ENCODE measurements around the gene CD44.

Gene CD44

DNA sequence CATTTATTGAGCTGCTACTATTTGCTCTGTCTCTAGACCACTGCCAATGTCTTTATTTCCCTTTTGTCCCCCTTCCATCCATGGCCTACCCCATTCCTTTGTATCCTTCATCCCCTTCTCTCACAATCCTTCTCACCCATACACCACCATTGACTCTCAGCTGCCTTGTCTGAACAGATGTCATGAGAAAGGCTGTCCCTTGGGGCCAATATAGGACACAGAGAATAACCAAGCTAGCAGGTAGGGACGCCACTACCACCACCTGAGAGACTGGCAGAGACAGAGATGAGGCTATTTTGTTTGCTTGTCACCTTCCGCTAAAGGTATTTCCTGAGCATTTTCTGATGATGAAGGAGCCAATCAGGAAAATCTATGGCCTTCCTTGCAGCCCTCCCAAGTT lies 138.9 kb downstream of the CD44 start:
- Histone ChIP-seq H3K27me3 (ENCODE audit: insufficient read depth, low read length, poor library complexity) (no peaks in the 10 kb centered on the region), H3K4me3 (ENCODE audit: low read depth in 1 of 2, low read length in 2 of 2) (no peak overlapping the region)
- ATAC-seq (ENCODE audit: insufficient read depth, low read depth), result no peak

DNA sequence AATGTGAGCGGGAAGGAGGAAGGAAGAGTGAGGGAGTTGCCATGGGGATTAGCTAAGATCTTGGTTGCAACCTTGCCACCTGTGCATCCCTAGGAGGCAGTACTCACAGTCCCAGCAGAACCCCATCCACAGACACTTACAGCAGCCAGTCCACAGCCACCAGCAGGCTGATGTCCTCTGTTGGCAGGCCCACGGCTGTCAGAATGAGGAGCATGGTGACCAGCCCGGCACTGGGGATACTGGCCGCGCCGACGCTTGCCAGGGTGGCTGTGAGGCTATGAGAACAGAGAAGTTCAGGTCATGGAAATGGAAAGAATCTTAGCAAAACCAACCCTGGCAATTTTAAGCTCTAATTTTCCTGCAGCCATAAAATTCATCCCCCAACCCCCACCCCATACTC lies 141.8 kb downstream of the CD44 start:
- no peak overlapping the region for H3K4me2 ChIP-seq (ENCODE audit: insufficient read depth, low read length)
- no peak for ATAC-seq (ENCODE audit: insufficient read depth, low read depth)
- no peaks in the 10 kb centered on the region for H3K79me2 ChIP-seq (ENCODE audit: insufficient read depth, low read length)
- no peak overlapping the region for H3K9ac ChIP-seq (ENCODE audit: low read depth, low read length)
- H3K4me1 ChIP-seq (ENCODE audit: insufficient read depth, low read length), result no peaks in the 10 kb centered on the region
- no peak overlapping the region for H3K27ac ChIP-seq (ENCODE audit: low read length)
- H3K4me3 ChIP-seq (ENCODE audit: low read depth in 1 of 2, low read length in 2 of 2), result no peak overlapping the region
- DNase-seq, result no peak
- H2AFZ ChIP-seq (ENCODE audit: low read depth, low read length), result no peak overlapping the region
- no peaks in the 10 kb centered on the region for H3K36me3 ChIP-seq (ENCODE audit: insufficient read depth, low read length)
- H3K27me3 ChIP-seq (ENCODE audit: insufficient read depth, low read length, poor library complexity), result no peaks in the 10 kb centered on the region
- H3K9me3 ChIP-seq (ENCODE audit: insufficient read depth, low read length, severe bottlenecking), result no peaks in the 10 kb centered on the region
- H4K20me1 ChIP-seq (ENCODE audit: insufficient read depth, low read length), result no peaks in the 10 kb centered on the region
- TF ChIP-seq, protein P1, sequence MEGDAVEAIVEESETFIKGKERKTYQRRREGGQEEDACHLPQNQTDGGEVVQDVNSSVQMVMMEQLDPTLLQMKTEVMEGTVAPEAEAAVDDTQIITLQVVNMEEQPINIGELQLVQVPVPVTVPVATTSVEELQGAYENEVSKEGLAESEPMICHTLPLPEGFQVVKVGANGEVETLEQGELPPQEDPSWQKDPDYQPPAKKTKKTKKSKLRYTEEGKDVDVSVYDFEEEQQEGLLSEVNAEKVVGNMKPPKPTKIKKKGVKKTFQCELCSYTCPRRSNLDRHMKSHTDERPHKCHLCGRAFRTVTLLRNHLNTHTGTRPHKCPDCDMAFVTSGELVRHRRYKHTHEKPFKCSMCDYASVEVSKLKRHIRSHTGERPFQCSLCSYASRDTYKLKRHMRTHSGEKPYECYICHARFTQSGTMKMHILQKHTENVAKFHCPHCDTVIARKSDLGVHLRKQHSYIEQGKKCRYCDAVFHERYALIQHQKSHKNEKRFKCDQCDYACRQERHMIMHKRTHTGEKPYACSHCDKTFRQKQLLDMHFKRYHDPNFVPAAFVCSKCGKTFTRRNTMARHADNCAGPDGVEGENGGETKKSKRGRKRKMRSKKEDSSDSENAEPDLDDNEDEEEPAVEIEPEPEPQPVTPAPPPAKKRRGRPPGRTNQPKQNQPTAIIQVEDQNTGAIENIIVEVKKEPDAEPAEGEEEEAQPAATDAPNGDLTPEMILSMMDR (IDR thresholded peaks at IDR 0.05; ENCODE audit: borderline replicate concordance, extremely low read depth, low read length, poor library complexity, severe bottlenecking), result no peak
- no peak for TF ChIP-seq EZH2 (IDR thresholded peaks at IDR 0.05; ENCODE audit: borderline replicate concordance, low read depth, low read length, severe bottlenecking)

More for the DNA sequence above, 138.9 kb downstream of the CD44 start:
- no peaks in the 10 kb centered on the region for H3K79me2 ChIP-seq (ENCODE audit: insufficient read depth, low read length)
- H3K36me3 ChIP-seq (ENCODE audit: insufficient read depth, low read length), result no peaks in the 10 kb centered on the region
- H3K4me2 ChIP-seq (ENCODE audit: insufficient read depth, low read length), result no peak overlapping the region
- no peak overlapping the region for H3K9ac ChIP-seq (ENCODE audit: low read depth, low read length)
- H3K4me1 ChIP-seq (ENCODE audit: insufficient read depth, low read length), result no peaks in the 10 kb centered on the region
- H4K20me1 ChIP-seq (ENCODE audit: insufficient read depth, low read length), result no peaks in the 10 kb centered on the region
- TF ChIP-seq, protein P1 (IDR thresholded peaks at IDR 0.05; ENCODE audit: borderline replicate concordance, extremely low read depth, low read length, poor library complexity, severe bottlenecking), result no peak
- TF ChIP-seq EZH2 (IDR thresholded peaks at IDR 0.05; ENCODE audit: borderline replicate concordance, low read depth, low read length, severe bottlenecking), result no peak
- H3K9me3 ChIP-seq (ENCODE audit: insufficient read depth, low read length, severe bottlenecking), result no peaks in the 10 kb centered on the region
- DNase-seq, result no peak
- no peak overlapping the region for H3K27ac ChIP-seq (ENCODE audit: low read length)
- no peak overlapping the region for H2AFZ ChIP-seq (ENCODE audit: low read depth, low read length)

DNA sequence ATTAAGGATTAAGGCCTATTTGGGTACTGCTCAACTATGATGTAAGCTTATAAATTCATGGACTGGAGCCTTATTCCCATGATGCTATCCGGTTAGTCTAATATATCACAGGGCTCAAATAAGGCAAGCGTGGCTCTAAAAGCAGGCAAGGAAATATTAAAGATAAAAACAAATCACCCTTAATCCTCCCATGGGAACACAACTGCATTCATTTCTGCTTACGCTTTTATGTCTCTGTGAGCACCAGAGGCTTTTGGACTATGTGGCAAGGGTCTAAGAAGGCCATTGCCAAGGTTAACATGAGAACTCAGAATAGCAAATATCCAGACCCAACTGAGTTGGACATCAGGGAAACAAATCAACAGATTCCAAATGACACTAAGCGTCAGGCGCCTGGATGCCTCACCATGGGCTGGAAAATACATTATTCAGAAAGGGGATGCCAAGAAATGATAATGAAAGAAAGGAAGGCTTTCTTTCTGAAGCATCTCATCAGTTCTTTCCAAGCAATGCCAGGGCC lies 142.3 kb downstream of the CD44 start:
- Histone ChIP-seq H3K4me3 (ENCODE audit: low read depth in 1 of 2, low read length in 2 of 2) (no peak overlapping the region), H2AFZ (ENCODE audit: low read depth, low read length) (no peak overlapping the region), H3K9ac (ENCODE audit: low read depth, low read length) (no peak overlapping the region), H3K79me2 (ENCODE audit: insufficient read depth, low read length) (no peaks in the 10 kb centered on the region), H3K27me3 (ENCODE audit: insufficient read depth, low read length, poor library complexity) (no peaks in the 10 kb centered on the region), H3K36me3 (ENCODE audit: insufficient read depth, low read length) (no peaks in the 10 kb centered on the region), H3K9me3 (ENCODE audit: insufficient read depth, low read length, severe bottlenecking) (no peaks in the 10 kb centered on the region), H3K27ac (ENCODE audit: low read length) (no peak overlapping the region), H4K20me1 (ENCODE audit: insufficient read depth, low read length) (no peaks in the 10 kb centered on the region), H3K4me1 (ENCODE audit: insufficient read depth, low read length) (no peaks in the 10 kb centered on the region), H3K4me2 (ENCODE audit: insufficient read depth, low read length) (no peak overlapping the region)
- ATAC-seq (ENCODE audit: insufficient read depth, low read depth), result no peak
- no peak for DNase-seq
- TF ChIP-seq, protein P1 (IDR thresholded peaks at IDR 0.05; ENCODE audit: borderline replicate concordance, extremely low read depth, low read length, poor library complexity, severe bottlenecking), result no peak
- TF ChIP-seq EZH2 (IDR thresholded peaks at IDR 0.05; ENCODE audit: borderline replicate concordance, low read depth, low read length, severe bottlenecking), result no peak

Data from DND-41 (cell line).